NCI-H1930 (cell line): Measurements from ENCODE around the gene SLC25A18.
"Not testable (repeated sequence)": the region's sequence is repeated elsewhere in the genome, so short reads cannot be mapped to it uniquely, and the experiment has no call there.

Experiments
- DNase-seq, 2 experiments: peaks; one replicate each; lab custom pipeline; 2025; lab: John Stamatoyannopoulos, UW

The SLC25A18 gene

GRCh38 chr22:17607891-17608521, 44.7 kb downstream of the SLC25A18 start:
- DNase-seq = no peak

DNA sequence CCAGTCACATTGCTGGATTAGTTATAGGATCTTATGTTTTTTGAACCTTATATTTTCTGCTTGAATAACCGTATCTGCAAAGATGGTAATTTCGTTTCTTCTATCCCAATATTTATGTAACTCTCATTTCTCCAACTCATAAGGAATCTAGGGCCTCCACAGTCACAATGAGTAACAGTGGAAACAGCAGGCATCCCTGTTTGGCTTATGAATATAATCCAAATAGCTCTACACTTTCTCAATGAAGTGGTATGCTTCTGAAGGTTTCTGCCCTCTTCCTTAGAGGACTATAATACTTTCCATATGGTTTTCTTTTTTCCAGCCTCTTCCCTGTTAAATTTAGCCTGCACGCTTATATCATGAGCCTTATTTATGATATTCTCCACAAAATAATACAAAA, 48.8 kb downstream of the SLC25A18 start:
- DNase-seq = no peak

DNA sequence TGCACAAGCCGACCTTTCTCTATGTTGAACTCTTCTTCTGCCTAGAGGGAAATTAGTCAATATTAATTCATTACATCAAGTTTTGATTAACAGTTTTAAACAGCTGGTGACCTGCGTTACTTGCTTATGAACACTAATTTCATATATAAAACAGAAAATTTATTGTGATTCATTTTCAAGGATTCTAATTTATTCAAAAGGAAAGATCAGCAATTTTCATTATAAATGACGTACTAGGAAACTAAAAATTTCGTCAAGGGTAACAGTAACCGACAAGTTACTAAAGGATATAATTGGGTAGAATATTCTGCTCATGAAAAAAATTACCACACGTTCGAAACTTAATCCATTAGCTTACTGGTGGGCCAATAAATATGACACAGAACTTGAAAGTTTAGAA, 50.0 kb downstream of the SLC25A18 start:
- no peak for DNase-seq

DNA sequence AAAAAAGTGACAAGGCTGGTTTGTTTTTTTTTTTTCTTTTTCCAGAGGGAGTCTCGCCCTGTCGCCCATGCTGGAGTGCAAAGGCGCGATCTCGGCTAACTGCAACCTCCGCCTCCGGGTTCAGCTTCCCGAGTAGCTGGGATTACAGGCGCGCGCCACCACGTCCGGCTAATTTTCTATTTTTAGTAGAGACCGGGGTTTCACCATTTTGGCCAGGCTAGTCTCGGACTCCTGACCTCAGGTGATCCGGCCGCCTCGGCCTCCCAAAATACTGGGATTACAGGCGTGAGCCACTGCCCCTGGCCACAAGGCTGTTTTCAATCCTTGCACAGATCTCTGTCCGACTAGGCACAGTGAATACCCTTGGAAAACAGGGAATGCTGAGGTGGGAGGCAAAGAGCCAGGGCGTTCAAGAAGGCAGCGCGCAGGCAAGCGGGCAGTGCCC, 64.7 kb downstream of the SLC25A18 start:
- DNase-seq = no peak

GRCh38 chr22:17628406-17629172, 65.3 kb downstream of the SLC25A18 start, which contains the start of gene ATP6V1E1:
TSS of gene ATP6V1E1 (minus strand) at chr22:17628749. CDS start at chr22:17628635, 114 bp downstream.
- peak; percentile 81 to 89 for DNase-seq

- no peak for DNase-seq
Measured at GRCh38 chr22:17629173-17629489, 65.8 kb downstream of the SLC25A18 start.

DNA sequence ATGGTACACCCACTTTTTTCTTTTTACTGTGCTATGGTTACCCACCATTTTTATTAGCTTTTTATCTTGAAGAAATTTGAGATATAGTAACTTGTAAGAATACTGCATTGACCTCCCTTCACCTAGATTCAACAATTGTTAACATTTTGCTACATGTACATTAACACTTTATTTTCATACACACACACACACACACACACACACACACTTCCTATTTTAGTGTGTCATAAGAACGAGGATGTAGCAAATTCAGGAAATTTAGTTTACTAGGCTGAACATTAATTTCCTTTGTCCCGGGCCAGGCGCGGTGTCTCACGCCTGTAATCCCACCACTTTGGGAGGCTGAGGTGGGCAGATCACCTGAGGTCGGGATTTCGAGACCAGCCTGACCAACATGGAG, 66.3 kb downstream of the SLC25A18 start:
- DNase-seq = no peak

DNA sequence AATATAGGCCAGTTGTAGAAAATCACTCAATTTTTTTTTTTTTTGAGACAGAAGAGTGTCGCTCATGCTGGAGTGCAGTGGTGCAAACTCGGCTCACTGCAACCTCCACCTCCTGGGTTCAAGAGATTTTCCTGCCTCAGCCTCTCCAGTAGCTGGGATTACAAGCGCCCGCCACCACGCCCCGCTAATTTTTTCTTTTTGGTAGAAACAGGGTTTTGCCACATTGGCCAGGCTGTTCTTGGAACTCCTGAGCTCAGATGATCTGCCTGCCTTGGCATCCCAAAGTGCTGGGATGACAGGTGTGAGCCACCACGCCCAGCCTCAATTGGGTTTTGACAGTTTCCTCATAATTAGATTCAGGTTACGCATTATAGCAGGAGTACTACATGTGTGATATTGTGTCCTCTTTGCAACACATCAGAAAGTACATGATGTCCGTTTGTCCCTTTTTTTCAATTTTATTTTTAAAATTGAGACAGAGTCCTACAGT, 67.8 kb downstream of the SLC25A18 start:
- no peak for DNase-seq

GRCh38 chr22:17633217-17633997, 70.1 kb downstream of the SLC25A18 start:
- no peak for DNase-seq

- no peak for DNase-seq
Measured at GRCh38 chr22:17633998-17634323, 70.7 kb downstream of the SLC25A18 start.

- no peak for DNase-seq
Measured at GRCh38 chr22:17634696-17635095, 71.4 kb downstream of the SLC25A18 start.

DNA sequence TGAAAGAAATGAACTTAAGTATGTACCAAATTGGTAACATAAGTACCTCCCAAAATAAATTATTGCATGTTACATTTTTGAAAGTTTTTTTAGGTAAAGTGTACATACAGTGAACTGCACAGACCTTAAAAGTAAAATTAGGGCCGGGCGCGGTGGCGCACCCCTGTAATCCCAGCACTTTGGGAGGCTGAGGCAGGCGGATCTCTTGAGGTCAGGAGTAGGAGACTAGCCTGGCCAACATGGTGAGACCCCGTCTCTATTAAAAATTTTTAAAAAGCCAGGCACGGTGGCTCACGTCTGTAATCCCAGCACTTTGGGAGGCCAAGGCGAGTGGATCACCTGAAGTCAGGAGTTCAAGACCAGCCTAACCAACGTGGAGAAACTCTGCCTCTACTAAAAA, 73.6 kb downstream of the SLC25A18 start:
- not testable (repeated sequence) for DNase-seq

- DNase-seq = no peak
Measured at GRCh38 chr22:17637490-17638181, 74.3 kb downstream of the SLC25A18 start.

- DNase-seq = no peak
Measured at GRCh38 chr22:17638182-17638431, 74.8 kb downstream of the SLC25A18 start.

- DNase-seq = peak; percentile 84 to 87
Measured at GRCh38 chr22:17638432-17639246, 75.3 kb downstream of the SLC25A18 start, which contains the start of gene BCL2L13. TSS of gene BCL2L13 (plus strand) at chr22:17638757. CDS start at chr22:17655712, 16,955 bp downstream.

DNA sequence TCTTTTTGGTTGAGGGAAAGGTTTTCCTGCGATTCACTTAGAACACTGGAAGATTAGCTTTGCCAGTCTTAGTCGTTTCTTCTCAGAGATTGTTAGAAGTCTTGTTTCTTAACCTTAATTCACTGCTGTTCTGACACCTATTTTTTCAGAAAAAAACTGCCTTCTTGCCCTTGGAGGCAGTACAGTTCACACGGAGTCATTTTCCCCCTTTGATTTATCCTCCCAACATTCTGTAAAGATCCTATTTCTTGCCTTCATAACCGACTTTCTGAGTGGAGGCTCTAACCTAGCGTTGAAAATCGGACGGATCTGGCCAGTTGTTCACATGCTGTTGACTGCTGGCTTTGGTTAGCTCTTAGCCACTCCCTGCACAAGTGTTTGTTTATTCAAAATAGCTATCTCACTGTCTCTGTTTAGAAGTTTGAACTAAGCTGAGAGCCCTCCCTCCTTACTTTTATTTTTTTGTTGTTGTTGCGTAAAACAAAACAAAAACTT, 76.0 kb downstream of the SLC25A18 start:
- no peak for DNase-seq
